GM12878 (cell line): ENCODE results near the gene PCDH15. TPM values are rescaled to one million over a fixed set of nuclear protein-coding genes. Genes with fewer than 3 reads are reported as not detected.

Experiments used
- ATAC-seq: fragments of 200-7000 bp; cut with Tn5 transposase; 3 replicates; pipeline ENCODE4 v1.9.1; 2020; ENCODE audit warnings: mild to moderate bottlenecking, moderate library complexity
- BruUV-seq: library from RNA; stranded (reverse); fragments of 400-500 nt; replicated peaks from 2 replicates; lab custom pipeline; 2021; lab: Mats Ljungman, UMichigan
- CTCF ChIA-PET: fragments of 300-600 bp; sonication (Branson Sonifier 250); formaldehyde crosslinking; extraction: SDS; loops from one replicate; lab custom pipeline; 2021; ENCODE audit warnings: inconsistent platforms; lab: Yijun Ruan, JAX
- POLR2A ChIA-PET: fragments of 350-600 bp; formaldehyde crosslinking; extraction: SDS; loops from one replicate; lab custom pipeline; 2021; ENCODE audit warnings: inconsistent platforms; lab: Charles Lee
- RAD21 ChIA-PET: fragments of 300-600 bp; sonication (Branson Sonifier 250); formaldehyde crosslinking; loops from one replicate; lab custom pipeline; 2023; ENCODE audit warnings: antibody characterized with exemption; ENCODE audit not compliant: unreplicated experiment; lab: Charles Lee
- SMC1A ChIA-PET: fragments of 300-600 bp; sonication (Branson Sonifier 250); formaldehyde crosslinking; loops from one replicate; lab custom pipeline; 2023; ENCODE audit not compliant: unreplicated experiment, uncharacterized antibody; lab: Charles Lee
- DNase-seq: peaks from one replicate; pipeline ENCODE4 v3.0.0-alpha.2; 2011; ENCODE audit warnings: low read depth, low spot score
- FAIRE-seq: peaks from 3 replicates; lab custom pipeline; 2011; peaks lifted over from hg19 to GRCh38; lab: Jason Lieb, UNC
- H2AFZ ChIP-seq: 2 replicates; pipeline ENCODE4 v1.6.0; 2011; ENCODE audit warnings: low read depth, low read length, control low read depth; ENCODE audit not compliant: control insufficient read depth
- H3K27ac ChIP-seq: 2 replicates; pipeline ENCODE4 v1.5.1; 2011; ENCODE audit warnings: control low read depth; ENCODE audit not compliant: control insufficient read depth, insufficient read depth
- H3K27me3 ChIP-seq, 2 experiments: replicated peaks in 1 of 2; 2 replicates each; pipeline versions ENCODE4 v1.6.0 to v1.6.1; 2011; ENCODE audit warnings: low read length in 1 of 2; ENCODE audit not compliant: control insufficient read depth in 2 of 2, insufficient read depth in 2 of 2
- H3K36me3 ChIP-seq, 2 experiments: 2 replicates each; pipeline ENCODE4 v1.5.1; 2011; ENCODE audit warnings: low read length in 1 of 2; ENCODE audit not compliant: control insufficient read depth in 2 of 2, insufficient read depth in 2 of 2
- H3K4me1 ChIP-seq: 2 replicates; pipeline ENCODE4 v1.6.1; 2011; ENCODE audit warnings: mild to moderate bottlenecking, low read length, moderate library complexity, mixed read lengths; ENCODE audit not compliant: control insufficient read depth, insufficient read depth
- H3K4me2 ChIP-seq: 2 replicates; pipeline ENCODE4 v1.6.0; 2011; ENCODE audit warnings: control low read depth; ENCODE audit not compliant: control insufficient read depth, insufficient read depth
- H3K4me3 ChIP-seq: fragments of 200-600 bp; sonication (generic); 2 replicates; pipeline ENCODE4 v1.5.1; 2016
- H3K79me2 ChIP-seq: 2 replicates; pipeline ENCODE4 v1.6.0; 2011; ENCODE audit warnings: low read length; ENCODE audit not compliant: control insufficient read depth, insufficient read depth
- H3K9ac ChIP-seq: 2 replicates; pipeline ENCODE4 v1.8.0; 2011; ENCODE audit warnings: low read length, control low read depth, mixed read lengths; ENCODE audit not compliant: control insufficient read depth, insufficient read depth
- H3K9me3 ChIP-seq: replicated peaks from 3 replicates; pipeline ENCODE4 v1.5.1; 2011; ENCODE audit warnings: mild to moderate bottlenecking, low read length; ENCODE audit not compliant: control insufficient read depth, insufficient read depth
- H4K20me1 ChIP-seq: 2 replicates; pipeline ENCODE4 v1.6.0; 2011; ENCODE audit not compliant: control insufficient read depth, insufficient read depth
- ATF7 ChIP-seq: fragments of 450-650 bp; IDR thresholded peaks from 2 replicates; pipeline ENCODE4 v1.6.1; 2016; ENCODE audit warnings: low read depth, mild to moderate bottlenecking
- CHD1 ChIP-seq: IDR thresholded peaks from 2 replicates; pipeline ENCODE4 v1.6.1; 2012; ENCODE audit warnings: low read depth, low read length, improper control_type of control experiment
- HDAC6 ChIP-seq: fragments of 200-600 bp; sonication (generic); IDR thresholded peaks from one replicate; pipeline ENCODE4 v1.8.0; 2017; ENCODE audit warnings: antibody characterized with exemption; ENCODE audit not compliant: unreplicated experiment
- PKNOX1 ChIP-seq: fragments of 450-650 bp; IDR thresholded peaks from 2 replicates; pipeline ENCODE4 v1.6.1; 2016; ENCODE audit warnings: mild to moderate bottlenecking
- RB1 ChIP-seq: fragments of 450-650 bp; formaldehyde crosslinking; IDR thresholded peaks from 2 replicates; pipeline ENCODE4 v1.6.1; 2017; ENCODE audit warnings: mild to moderate bottlenecking, borderline replicate concordance
- SPI1 ChIP-seq: IDR thresholded peaks from 2 replicates; pipeline ENCODE4 v1.6.1; 2011; ENCODE audit warnings: low read depth, mild to moderate bottlenecking, low read length, moderate library complexity, borderline replicate concordance; ENCODE audit not compliant: insufficient read depth
- USF1 ChIP-seq: IDR thresholded peaks from 2 replicates; pipeline ENCODE4 v1.6.1; 2011; ENCODE audit warnings: borderline replicate concordance, low read depth, mild to moderate bottlenecking, moderate library complexity, mixed read lengths, low read length; ENCODE audit not compliant: insufficient read depth; ENCODE audit errors: extremely low read length
- ZBED1 ChIP-seq: IDR thresholded peaks from 2 replicates; pipeline ENCODE4 v1.6.1; 2016; ENCODE audit warnings: borderline replicate concordance
- WGBS: methylation state at CpG from one replicate; pipeline ENCODE4 v1.1.6; 2016; ENCODE audit warnings: low lambda C conversion rate; ENCODE audit not compliant: insufficient replicate concordance, insufficient coverage; ENCODE audit errors: missing lambda C conversion rate; 5-methylcytosine and 5-hydroxymethylcytosine counted together
- in situ Hi-C: fragments of 300-500 bp; cut with MboI; formaldehyde crosslinking; loops from 9 replicates; pipeline ENCODE4 v1.14.3; 2018; ENCODE audit warnings: mixed read lengths
- intact Hi-C: fragments of 100-400 bp; cut with micrococcal nuclease; formaldehyde crosslinking; loops from one replicate; pipeline ENCODE4 v1.14.2; 2022; ENCODE audit not compliant: unreplicated experiment
- polyA plus RNA-seq, 11 experiments: library from polyadenylated mRNA; depleted of rRNA in 4 of 11; unstranded in 6 of 11; stranded (reverse) in 5 of 11; fragments of >200 nt; fragmentation: Nextera tagmentation in 4 of 11; fragmentation: Illumina TruSeq in 1 of 11; extraction: Ambion mirVana in 4 of 11; extraction: Trizol in 1 of 11; gene quantifications; 1 replicate in 1 of 11; 2 replicates in 10 of 11; pipeline versions ENCODE4 v1.2.1 to v1.2.3, GENCODE V29; 2011 to 2016; ENCODE audit warnings: inconsistent platforms in 2 of 11, missing spikeins in 2 of 11, low read depth in 1 of 11
- total RNA-seq, 4 experiments: library from RNA; depleted of rRNA in 3 of 4; stranded (reverse); fragments of >200 nt in 3 of 4; fragmentation: Illumina TruSeq in 1 of 4; extraction: Trizol in 1 of 4; gene quantifications; 2 replicates each; pipeline versions ENCODE4 v1.2.1 to v1.2.3, GENCODE V29; 2013 to 2021
- TF ChIP-seq, protein P1 (sequence below): fragments of 450-650 bp; IDR thresholded peaks from 2 replicates; pipeline ENCODE4 v1.6.1; 2016; ENCODE audit warnings: mild to moderate bottlenecking, moderate library complexity, borderline replicate concordance
- TF ChIP-seq, protein P2 (sequence below): fragments of 450-650 bp; IDR thresholded peaks from 2 replicates; pipeline ENCODE4 v1.6.1; 2016; ENCODE audit warnings: mild to moderate bottlenecking

The PCDH15 gene
- total and polyA plus RNA-seq, 10 of the 15 experiments (the other 5 are each of a cell fraction or from before 2014, with no cell fraction given): 0.03 to 0.52 (median 0.07) TPM; not detected in 6

- DNase-seq (no peak), ATAC-seq (no peak), FAIRE-seq (no peak)
- no peaks in the 10 kb centered on the region for H3K79me2 ChIP-seq
- no TSS peak for BruUV-seq
- in situ Hi-C loops: no loop called here
- H3K9me3 ChIP-seq: no peaks in the 10 kb centered on the region
- POLR2A ChIA-PET: no interaction called here
- H3K4me2 ChIP-seq: no peak overlapping the region
- no peaks in the 10 kb centered on the region for H3K4me1 ChIP-seq
- RAD21 ChIA-PET: no interaction called here
- no peak overlapping the region for H2AFZ ChIP-seq
- WGBS: 0% methylated on average over 1 of the region's 1 CpG
- H4K20me1 ChIP-seq: no peaks in the 10 kb centered on the region
- H3K9ac ChIP-seq: no peak overlapping the region
- CTCF ChIA-PET: no interaction called here
- TF ChIP-seq ZBED1: no peak
- TF ChIP-seq PKNOX1: peak; percentile 57; the same call in 1 of the 2 replicates
- intact Hi-C loops: no loop called here
- no peak overlapping the region for H3K4me3 ChIP-seq
- SMC1A ChIA-PET: interaction anchor here (0.5 to 0.6 kb wide), 2 partner anchors 274 to 1501 kb away, joined by 3 to 4 read pairs; no protein-coding TSS in a partner anchor
- no peaks in the 10 kb centered on the region for H3K36me3 ChIP-seq
- H3K27ac ChIP-seq: no peak overlapping the region
- H3K27me3 ChIP-seq: no peaks in the 10 kb centered on the region
These were observed 133.9 kb downstream of the PCDH15 start for GRCh38 chr10:54667136-54667535.

GRCh38 chr10:54666192-54666591, 134.8 kb downstream of the PCDH15 start:
- RAD21 ChIA-PET: no interaction called here
- H3K4me2 ChIP-seq: no peak overlapping the region
- no peak for DNase-seq
- no peaks in the 10 kb centered on the region for H3K36me3 ChIP-seq
- no peaks in the 10 kb centered on the region for H3K4me1 ChIP-seq
- no peak overlapping the region for H3K27ac ChIP-seq
- FAIRE-seq: no peak
- H3K79me2 ChIP-seq: no peaks in the 10 kb centered on the region
- SMC1A ChIA-PET: no interaction called here
- H2AFZ ChIP-seq: no peak overlapping the region
- ATAC-seq: no peak
- POLR2A ChIA-PET: no interaction called here
- no peaks in the 10 kb centered on the region for H3K27me3 ChIP-seq
- H3K9me3 ChIP-seq: no peaks in the 10 kb centered on the region
- no TSS peak for BruUV-seq
- H3K9ac ChIP-seq: no peak overlapping the region
- in situ Hi-C loops: no loop called here
- CTCF ChIA-PET: interaction anchor here (1.2 kb wide), 1 partner anchor 14 kb away, joined by 3 read pairs; no protein-coding TSS in a partner anchor
- H4K20me1 ChIP-seq: no peaks in the 10 kb centered on the region
- no peak overlapping the region for H3K4me3 ChIP-seq
- intact Hi-C loops: no loop called here
- TF ChIP-seq SPI1 (no peak), HDAC6 (no peak), RB1 (no peak), USF1 (no peak), CHD1 (no peak), ATF7 (no peak)
- TF ChIP-seq, protein P1, sequence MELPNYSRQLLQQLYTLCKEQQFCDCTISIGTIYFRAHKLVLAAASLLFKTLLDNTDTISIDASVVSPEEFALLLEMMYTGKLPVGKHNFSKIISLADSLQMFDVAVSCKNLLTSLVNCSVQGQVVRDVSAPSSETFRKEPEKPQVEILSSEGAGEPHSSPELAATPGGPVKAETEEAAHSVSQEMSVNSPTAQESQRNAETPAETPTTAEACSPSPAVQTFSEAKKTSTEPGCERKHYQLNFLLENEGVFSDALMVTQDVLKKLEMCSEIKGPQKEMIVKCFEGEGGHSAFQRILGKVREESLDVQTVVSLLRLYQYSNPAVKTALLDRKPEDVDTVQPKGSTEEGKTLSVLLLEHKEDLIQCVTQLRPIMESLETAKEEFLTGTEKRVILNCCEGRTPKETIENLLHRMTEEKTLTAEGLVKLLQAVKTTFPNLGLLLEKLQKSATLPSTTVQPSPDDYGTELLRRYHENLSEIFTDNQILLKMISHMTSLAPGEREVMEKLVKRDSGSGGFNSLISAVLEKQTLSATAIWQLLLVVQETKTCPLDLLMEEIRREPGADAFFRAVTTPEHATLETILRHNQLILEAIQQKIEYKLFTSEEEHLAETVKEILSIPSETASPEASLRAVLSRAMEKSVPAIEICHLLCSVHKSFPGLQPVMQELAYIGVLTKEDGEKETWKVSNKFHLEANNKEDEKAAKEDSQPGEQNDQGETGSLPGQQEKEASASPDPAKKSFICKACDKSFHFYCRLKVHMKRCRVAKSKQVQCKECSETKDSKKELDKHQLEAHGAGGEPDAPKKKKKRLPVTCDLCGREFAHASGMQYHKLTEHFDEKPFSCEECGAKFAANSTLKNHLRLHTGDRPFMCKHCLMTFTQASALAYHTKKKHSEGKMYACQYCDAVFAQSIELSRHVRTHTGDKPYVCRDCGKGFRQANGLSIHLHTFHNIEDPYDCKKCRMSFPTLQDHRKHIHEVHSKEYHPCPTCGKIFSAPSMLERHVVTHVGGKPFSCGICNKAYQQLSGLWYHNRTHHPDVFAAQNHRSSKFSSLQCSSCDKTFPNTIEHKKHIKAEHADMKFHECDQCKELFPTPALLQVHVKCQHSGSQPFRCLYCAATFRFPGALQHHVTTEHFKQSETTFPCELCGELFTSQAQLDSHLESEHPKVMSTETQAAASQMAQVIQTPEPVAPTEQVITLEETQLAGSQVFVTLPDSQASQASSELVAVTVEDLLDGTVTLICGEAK: no peak
- TF ChIP-seq, protein P2, sequence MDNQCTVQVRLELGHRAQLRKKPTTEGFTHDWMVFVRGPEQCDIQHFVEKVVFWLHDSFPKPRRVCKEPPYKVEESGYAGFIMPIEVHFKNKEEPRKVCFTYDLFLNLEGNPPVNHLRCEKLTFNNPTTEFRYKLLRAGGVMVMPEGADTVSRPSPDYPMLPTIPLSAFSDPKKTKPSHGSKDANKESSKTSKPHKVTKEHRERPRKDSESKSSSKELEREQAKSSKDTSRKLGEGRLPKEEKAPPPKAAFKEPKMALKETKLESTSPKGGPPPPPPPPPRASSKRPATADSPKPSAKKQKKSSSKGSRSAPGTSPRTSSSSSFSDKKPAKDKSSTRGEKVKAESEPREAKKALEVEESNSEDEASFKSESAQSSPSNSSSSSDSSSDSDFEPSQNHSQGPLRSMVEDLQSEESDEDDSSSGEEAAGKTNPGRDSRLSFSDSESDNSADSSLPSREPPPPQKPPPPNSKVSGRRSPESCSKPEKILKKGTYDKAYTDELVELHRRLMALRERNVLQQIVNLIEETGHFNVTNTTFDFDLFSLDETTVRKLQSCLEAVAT: no peak
